Measurements from ENCODE around the gene MIA.

DNA sequence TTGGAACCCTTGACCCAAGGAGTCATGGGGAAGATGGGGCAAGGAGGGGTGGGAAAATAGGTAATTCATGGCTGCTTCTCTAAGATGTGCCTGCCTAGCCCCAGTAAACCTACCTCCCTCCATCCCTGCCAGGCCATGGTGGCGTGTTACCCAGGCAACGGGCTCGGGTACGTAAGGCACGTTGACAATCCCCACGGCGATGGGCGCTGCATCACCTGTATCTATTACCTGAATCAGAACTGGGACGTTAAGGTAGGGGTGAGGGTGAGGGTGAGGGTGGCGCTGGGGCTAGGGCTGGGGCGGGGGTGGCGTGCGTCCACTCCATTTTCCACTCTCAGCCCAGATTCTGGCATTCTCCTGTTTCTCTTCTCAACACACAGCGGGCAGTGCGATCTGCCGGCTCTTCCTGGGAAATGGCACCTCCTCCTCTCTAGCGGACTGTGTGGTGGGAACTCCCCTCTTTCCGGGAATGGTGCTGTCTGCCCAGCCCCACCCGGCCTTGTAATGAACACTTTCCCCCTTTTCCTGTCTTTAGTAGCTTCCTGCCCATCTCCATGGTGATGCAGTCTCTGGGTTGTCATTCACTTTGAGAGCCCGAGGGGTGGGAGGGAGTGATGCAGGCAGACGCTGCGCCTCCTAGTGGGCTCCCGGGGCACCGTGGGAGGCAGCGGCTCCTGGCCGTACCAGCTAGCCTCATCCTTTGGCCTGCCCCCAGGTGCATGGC is 31.3 kb downstream of the MIA start:
- TF ChIP-seq EZH2phosphoT487 (IDR thresholded peaks at IDR 0.05; ENCODE audit: insufficient read depth, low read depth) (no peak), EZH2 (IDR thresholded peaks at IDR 0.05; ENCODE audit: insufficient read depth, poor library complexity, severe bottlenecking) (no peak)

Measured in GM23248 (cell line).